GM12874 (cell line): ENCODE results near the gene PTPRCAP.

ENCODE experiments used
- CTCF ChIP-seq: IDR thresholded peaks from 2 replicates; pipeline ENCODE4 v1.5.1; 2011; ENCODE audit warnings: low read depth, mild to moderate bottlenecking, control low read depth, low read length, moderate library complexity; ENCODE audit not compliant: insufficient read depth

Gene PTPRCAP

GRCh38 chr11:67449116-67449844 lies 11.8 kb upstream of the PTPRCAP start:
- no peak for TF ChIP-seq CTCF

GRCh38 chr11:67448220-67448609 lies 10.7 kb upstream of the PTPRCAP start:
- no peak for TF ChIP-seq CTCF

- TF ChIP-seq CTCF = no peak
Observed at GRCh38 chr11:67445515-67445914, 8.0 kb upstream of the PTPRCAP start.

DNA sequence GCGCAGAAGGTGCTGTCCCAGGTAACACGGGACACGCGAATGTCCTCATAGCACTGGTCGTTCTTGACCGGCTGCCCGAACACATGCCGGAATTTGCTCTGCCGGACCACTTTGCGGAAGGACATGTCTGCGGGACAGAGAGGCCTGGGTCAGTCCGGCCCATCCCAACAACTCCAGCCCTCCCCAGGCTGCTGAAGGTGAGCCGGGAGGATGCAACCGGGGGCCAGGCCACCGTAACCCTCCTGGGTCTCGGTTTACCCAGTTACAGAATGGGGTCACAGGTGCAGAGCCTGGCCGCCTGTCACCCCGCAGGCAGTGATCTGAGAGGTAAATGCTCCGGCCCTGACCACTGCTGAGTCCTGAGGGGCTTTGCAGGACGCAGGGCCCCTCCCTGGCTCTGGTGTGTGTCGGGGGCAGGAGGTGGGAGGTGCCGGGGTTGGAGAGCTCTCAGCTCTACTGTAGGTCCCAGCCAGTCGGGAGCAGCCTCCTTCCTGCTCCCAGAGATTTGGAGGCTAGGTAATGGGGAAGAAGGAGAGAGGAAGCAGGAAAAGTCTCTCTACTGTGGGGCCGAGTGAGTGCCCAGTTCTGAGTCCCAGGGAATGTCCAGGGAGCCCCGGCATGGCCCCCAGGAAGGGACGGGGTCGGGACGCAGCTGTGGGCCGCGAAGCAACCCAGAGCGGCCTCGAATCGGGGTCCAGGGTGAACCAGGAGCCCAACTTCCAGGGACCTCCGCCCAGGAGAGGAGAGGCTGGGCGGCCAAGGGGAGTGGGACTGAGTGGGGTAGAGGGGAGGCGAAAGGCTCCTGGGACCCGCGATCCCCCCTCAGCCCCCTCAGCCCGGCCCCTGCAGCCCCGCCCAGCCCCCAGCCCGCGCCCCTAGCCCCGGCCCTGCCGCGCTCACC lies 5.3 kb upstream of the PTPRCAP start:
- TF ChIP-seq CTCF = no peak

- no peak for TF ChIP-seq CTCF
Observed at GRCh38 chr11:67441731-67442351, 4.4 kb upstream of the PTPRCAP start.

GRCh38 chr11:67441098-67441563 lies 3.6 kb upstream of the PTPRCAP start:
- no peak for TF ChIP-seq CTCF
